SU-DHL-6 (cell line): ENCODE data around the gene DOC2A.
A peak's percentile ranks its signal among the peaks of the same experiment; 100 is the strongest.

Source experiments
- H2AFZ ChIP-seq: fragments of 200-600 bp; sonication (generic); 2 replicates; pipeline ENCODE4 v1.6.1; 2014; ENCODE audit warnings: low read depth, mild to moderate bottlenecking, moderate library complexity, mixed read lengths, antibody characterized with exemption, low read length; ENCODE audit not compliant: severe bottlenecking
- H3F3A ChIP-seq: fragments of 200-600 bp; shearing (Covaris generic); 2 replicates; pipeline ENCODE4 v1.6.0; 2016; ENCODE audit warnings: antibody characterized with exemption, mild to moderate bottlenecking; ENCODE audit not compliant: insufficient read depth
- H3K27ac ChIP-seq: fragments of 200-600 bp; sonication (generic); 2 replicates; pipeline ENCODE4 v1.5.1; 2016; ENCODE audit warnings: low read depth, mild to moderate bottlenecking, low read length, moderate library complexity, mixed read lengths
- H3K27me3 ChIP-seq: fragments of 200-600 bp; sonication (generic), shearing (Covaris generic); 2 replicates; pipeline ENCODE4 v1.6.0; 2014; ENCODE audit warnings: mild to moderate bottlenecking, low read length
- H3K36me3 ChIP-seq: fragments of 200-600 bp; sonication (generic); 2 replicates; pipeline ENCODE4 v1.6.1; 2014; ENCODE audit warnings: mild to moderate bottlenecking, low read length, mixed read lengths
- H3K4me2 ChIP-seq: fragments of 300-600, 200-600 bp; shearing (Covaris generic), sonication (generic); 2 replicates; pipeline ENCODE4 v1.6.0; 2014; ENCODE audit warnings: low read length, low read depth, mild to moderate bottlenecking; ENCODE audit not compliant: poor library complexity, severe bottlenecking
- H3K4me3 ChIP-seq: fragments of 200-600 bp; sonication (generic); 2 replicates; pipeline ENCODE4 v1.5.1; 2014; ENCODE audit warnings: antibody characterized with exemption, low read length, mild to moderate bottlenecking, mixed read lengths; ENCODE audit not compliant: insufficient read depth, poor library complexity, severe bottlenecking
- H3K79me2 ChIP-seq: fragments of 200-600 bp; sonication (generic); 2 replicates; pipeline ENCODE4 v1.6.1; 2014; ENCODE audit warnings: mild to moderate bottlenecking, low read length, moderate library complexity; ENCODE audit not compliant: insufficient read depth
- H3K9ac ChIP-seq: fragments of 200-600 bp; sonication (generic); 2 replicates; pipeline ENCODE4 v1.7.0; 2014; ENCODE audit warnings: mild to moderate bottlenecking, low read length
- H3K9me2 ChIP-seq: fragments of 200-600 bp; sonication (generic); replicated peaks from 2 replicates; pipeline ENCODE4 v1.6.1; 2014; ENCODE audit warnings: low read length; ENCODE audit not compliant: insufficient read depth
- H3K9me3 ChIP-seq: fragments of 200-600 bp; sonication (generic); 2 replicates; pipeline ENCODE4 v1.6.1; 2014; ENCODE audit warnings: low read length, mixed read lengths; ENCODE audit not compliant: insufficient read depth
- H4K20me1 ChIP-seq: fragments of 200-600 bp; sonication (generic); 2 replicates; pipeline ENCODE4 v1.6.1; 2014; ENCODE audit warnings: low read depth, mild to moderate bottlenecking, antibody characterized with exemption, low read length, moderate library complexity, mixed read lengths
- EZH2phosphoT487 ChIP-seq: fragments of 200-600 bp; sonication (generic), shearing (Covaris generic); conservative IDR thresholded peaks from 2 replicates; pipeline ENCODE4 v1.6.1; 2018; ENCODE audit warnings: mild to moderate bottlenecking, antibody characterized with exemption, low read length, moderate library complexity, mixed read lengths
- TF ChIP-seq, protein P1 (sequence below): fragments of 200-600 bp; sonication (generic); IDR thresholded peaks from one replicate; pipeline ENCODE4 v1.5.1; 2017; ENCODE audit warnings: antibody characterized with exemption, mild to moderate bottlenecking, low read length, moderate library complexity; ENCODE audit not compliant: insufficient read depth, poor library complexity, severe bottlenecking

The DOC2A gene

DNA sequence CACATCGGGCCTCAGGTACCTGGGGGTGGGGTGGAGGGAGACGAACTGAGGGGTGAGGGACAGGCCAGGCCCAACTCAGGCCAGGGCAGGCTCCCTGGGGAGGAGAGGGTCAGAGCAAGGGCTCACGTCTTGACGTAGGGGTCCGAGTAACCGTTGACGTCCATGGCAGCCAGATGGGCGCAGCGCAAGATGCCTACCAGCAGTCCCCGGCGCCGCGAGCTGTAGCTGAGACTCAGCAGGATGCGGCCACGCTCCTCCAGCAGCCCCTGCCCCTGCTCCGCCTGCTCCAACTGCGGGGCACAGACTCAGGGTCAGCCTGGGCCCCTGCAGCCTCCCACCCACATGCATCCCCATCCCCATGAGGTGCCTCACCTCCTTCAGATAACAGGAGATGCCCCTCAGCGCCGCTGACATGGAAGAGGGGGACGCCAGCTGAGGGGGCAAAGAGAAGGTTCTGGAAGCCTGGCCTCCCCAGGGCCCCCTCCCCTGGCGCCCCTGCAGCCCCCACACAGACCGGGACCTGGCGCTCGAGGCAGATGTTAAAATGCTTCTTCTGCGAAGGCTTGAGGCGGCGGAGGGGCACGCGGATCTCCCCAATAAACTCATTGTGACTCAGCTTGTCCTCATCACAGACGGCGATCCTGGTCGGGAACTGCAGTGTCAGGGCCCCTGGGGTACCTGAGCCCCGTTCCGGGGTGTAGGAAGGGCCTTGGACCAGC, 4.0 kb downstream of the DOC2A start:
- Histone ChIP-seq H3K79me2 (no peaks in the 10 kb centered on the region), H3K4me3 (no peak overlapping the region), H4K20me1 (no peaks in the 10 kb centered on the region), H3K27me3 (no peaks in the 10 kb centered on the region), H3K9me2 (no peaks in the 10 kb centered on the region), H3K4me2 (no peak overlapping the region), H3F3A (no peaks in the 10 kb centered on the region), H3K27ac (no peak overlapping the region), H2AFZ (no peak overlapping the region), H3K9me3 (no peaks in the 10 kb centered on the region), H3K9ac (no peak overlapping the region), H3K36me3 (no peaks in the 10 kb centered on the region)
- TF ChIP-seq, protein P1, sequence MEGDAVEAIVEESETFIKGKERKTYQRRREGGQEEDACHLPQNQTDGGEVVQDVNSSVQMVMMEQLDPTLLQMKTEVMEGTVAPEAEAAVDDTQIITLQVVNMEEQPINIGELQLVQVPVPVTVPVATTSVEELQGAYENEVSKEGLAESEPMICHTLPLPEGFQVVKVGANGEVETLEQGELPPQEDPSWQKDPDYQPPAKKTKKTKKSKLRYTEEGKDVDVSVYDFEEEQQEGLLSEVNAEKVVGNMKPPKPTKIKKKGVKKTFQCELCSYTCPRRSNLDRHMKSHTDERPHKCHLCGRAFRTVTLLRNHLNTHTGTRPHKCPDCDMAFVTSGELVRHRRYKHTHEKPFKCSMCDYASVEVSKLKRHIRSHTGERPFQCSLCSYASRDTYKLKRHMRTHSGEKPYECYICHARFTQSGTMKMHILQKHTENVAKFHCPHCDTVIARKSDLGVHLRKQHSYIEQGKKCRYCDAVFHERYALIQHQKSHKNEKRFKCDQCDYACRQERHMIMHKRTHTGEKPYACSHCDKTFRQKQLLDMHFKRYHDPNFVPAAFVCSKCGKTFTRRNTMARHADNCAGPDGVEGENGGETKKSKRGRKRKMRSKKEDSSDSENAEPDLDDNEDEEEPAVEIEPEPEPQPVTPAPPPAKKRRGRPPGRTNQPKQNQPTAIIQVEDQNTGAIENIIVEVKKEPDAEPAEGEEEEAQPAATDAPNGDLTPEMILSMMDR: no peak
- TF ChIP-seq EZH2phosphoT487: no peak

DNA sequence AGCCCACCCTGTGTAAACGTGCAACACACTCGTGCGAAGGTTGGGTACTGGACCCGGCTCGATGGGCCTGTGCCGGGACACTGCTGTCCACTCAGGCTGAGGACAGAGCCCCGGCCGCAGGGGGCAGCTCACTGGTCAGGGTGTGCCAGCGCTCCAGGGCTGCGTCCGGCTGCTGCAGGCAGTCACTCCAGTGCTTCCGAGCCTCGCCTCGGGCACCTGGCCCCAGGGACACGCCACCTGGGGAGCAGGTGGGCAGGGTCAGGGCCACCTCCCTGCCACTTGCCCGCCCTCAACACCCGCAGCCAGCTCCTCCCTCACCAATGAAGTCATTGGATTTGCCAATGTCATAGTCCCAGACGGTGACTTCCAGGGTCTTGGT, 4.7 kb downstream of the DOC2A start:
- Histone ChIP-seq H3K27ac (no peak overlapping the region), H2AFZ (no peak overlapping the region), H3K9ac (no peak overlapping the region), H4K20me1 (no peaks in the 10 kb centered on the region), H3K4me2 (no peak overlapping the region), H3K9me3 (no peaks in the 10 kb centered on the region), H3F3A (no peaks in the 10 kb centered on the region), H3K27me3 (no peaks in the 10 kb centered on the region), H3K9me2 (no peaks in the 10 kb centered on the region), H3K4me3 (no peak overlapping the region), H3K79me2 (no peaks in the 10 kb centered on the region), H3K36me3 (no peaks in the 10 kb centered on the region)
- TF ChIP-seq EZH2phosphoT487: no peak
- TF ChIP-seq, protein P1: no peak

DNA sequence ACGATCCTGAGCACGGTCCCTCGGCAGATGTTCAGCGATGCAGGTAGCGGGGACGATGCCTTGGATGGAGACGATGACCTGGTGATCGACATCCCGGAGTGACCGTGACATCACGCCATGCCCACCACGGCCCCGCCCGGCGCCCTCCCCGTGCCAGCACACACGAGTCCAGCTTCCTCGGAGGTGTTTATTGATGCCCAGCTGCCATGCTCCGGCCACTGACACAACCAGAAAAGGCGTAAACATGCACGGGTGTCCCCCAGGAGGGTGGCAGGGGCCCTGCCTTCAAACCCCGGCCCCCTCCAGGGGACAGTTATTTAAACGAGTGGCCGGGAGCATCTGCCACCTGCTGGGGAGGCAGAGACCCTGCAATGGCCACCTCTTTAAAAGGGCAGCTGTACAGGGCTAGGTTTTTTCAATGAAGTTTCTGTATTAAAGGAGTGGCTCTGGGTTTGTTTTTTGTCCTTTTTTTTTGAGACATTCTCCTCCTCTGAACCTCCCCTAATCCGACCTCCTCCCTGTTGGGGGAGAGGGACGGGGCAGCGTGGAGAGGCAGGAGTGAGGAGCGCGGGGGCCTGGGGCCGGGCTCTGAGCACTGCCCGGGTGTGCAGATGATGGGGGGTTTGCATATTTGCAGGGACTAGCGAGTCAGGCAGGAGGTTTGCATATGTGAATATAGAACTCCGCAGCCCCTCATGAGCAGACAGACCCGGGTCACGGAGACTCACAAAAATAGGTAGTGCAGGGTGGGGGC, 5.3 kb downstream of the DOC2A start:
- H3K9me2 ChIP-seq: no peaks in the 10 kb centered on the region
- no peak overlapping the region for H3K27ac ChIP-seq
- no peak overlapping the region for H2AFZ ChIP-seq
- H3K27me3 ChIP-seq: no peaks in the 10 kb centered on the region
- no peaks in the 10 kb centered on the region for H4K20me1 ChIP-seq
- H3K79me2 ChIP-seq: no peaks in the 10 kb centered on the region
- H3K9me3 ChIP-seq: no peaks in the 10 kb centered on the region
- H3K4me2 ChIP-seq: no peak overlapping the region
- no peak overlapping the region for H3K9ac ChIP-seq
- no peaks in the 10 kb centered on the region for H3K36me3 ChIP-seq
- no peak overlapping the region for H3K4me3 ChIP-seq
- TF ChIP-seq, protein P1: peak; percentile 85
- TF ChIP-seq EZH2phosphoT487: no peak
- H3F3A ChIP-seq: no peaks in the 10 kb centered on the region
